ENCODE results near the gene SLC40A1.

DNA sequence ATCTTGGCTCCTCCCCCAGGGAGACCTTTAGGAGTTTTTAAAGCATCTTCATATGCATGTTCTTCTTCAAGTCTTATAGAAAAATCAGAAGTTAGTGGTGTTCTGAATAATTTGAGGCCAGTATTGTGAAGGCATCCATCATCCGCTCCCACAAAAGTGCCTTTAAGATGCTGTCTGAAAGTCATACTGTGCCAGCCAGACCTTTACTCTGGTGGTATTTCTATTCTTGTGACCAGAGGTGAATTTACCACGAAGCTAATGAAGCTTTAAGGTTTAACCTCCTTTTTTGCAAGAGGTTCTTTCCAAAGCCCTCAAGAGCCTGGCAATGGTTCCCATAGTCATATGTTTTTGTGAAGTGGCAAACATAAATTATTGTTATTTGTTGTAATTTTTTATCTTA lies 54.3 kb downstream of the SLC40A1 start:
- TF ChIP-seq RNF2 (IDR thresholded peaks at IDR 0.05; ENCODE audit: borderline replicate concordance, low read depth, low read length, missing control alignments, poor library complexity, severe bottlenecking) (no peak), KDM5A (IDR thresholded peaks at IDR 0.05; ENCODE audit: low read length) (no peak), YY1 (IDR thresholded peaks at IDR 0.05; ENCODE audit: low read depth, low read length) (no peak), RFX5 (IDR thresholded peaks at IDR 0.05; ENCODE audit: borderline replicate concordance, low read depth, low read length) (no peak)
- TF ChIP-seq, protein P1, sequence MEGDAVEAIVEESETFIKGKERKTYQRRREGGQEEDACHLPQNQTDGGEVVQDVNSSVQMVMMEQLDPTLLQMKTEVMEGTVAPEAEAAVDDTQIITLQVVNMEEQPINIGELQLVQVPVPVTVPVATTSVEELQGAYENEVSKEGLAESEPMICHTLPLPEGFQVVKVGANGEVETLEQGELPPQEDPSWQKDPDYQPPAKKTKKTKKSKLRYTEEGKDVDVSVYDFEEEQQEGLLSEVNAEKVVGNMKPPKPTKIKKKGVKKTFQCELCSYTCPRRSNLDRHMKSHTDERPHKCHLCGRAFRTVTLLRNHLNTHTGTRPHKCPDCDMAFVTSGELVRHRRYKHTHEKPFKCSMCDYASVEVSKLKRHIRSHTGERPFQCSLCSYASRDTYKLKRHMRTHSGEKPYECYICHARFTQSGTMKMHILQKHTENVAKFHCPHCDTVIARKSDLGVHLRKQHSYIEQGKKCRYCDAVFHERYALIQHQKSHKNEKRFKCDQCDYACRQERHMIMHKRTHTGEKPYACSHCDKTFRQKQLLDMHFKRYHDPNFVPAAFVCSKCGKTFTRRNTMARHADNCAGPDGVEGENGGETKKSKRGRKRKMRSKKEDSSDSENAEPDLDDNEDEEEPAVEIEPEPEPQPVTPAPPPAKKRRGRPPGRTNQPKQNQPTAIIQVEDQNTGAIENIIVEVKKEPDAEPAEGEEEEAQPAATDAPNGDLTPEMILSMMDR (IDR thresholded peaks at IDR 0.05; ENCODE audit: control extremely low read depth in 1 of 3, insufficient read depth in 1 of 3, low read depth in 1 of 3, low read length in 3 of 3), result no peak

Measured in H1 (cell line).